AG04449 (cell line): ENCODE results near the gene PPM1B.
"Not testable (repeated sequence)": the region's sequence is repeated elsewhere in the genome, so short reads cannot be mapped to it uniquely, and the experiment has no call there.

ENCODE experiments used
- CTCF ChIA-PET: fragments of 350-600 bp; formaldehyde crosslinking; extraction: SDS; loops from one replicate; lab custom pipeline; 2021; ENCODE audit warnings: antibody characterized with exemption; lab: Yijun Ruan, JAX
- POLR2A ChIA-PET: fragments of 400-600, 350-600 bp; formaldehyde crosslinking; extraction: SDS; loops from one replicate; lab custom pipeline; 2020; ENCODE audit warnings: antibody characterized with exemption, inconsistent platforms; lab: Yijun Ruan, JAX
- DNase-seq: peaks from one replicate; pipeline ENCODE4 v3.0.0-alpha.2; 2010; ENCODE audit warnings: low read depth, low spot score
- H3K4me3 ChIP-seq: 2 replicates; pipeline ENCODE4 v1.5.1; 2011; ENCODE audit warnings: low read depth, mild to moderate bottlenecking, control low read depth, low read length
- TF ChIP-seq, protein P1 (sequence below): IDR thresholded peaks from one replicate; pipeline ENCODE4 v1.5.1; 2011; ENCODE audit warnings: mild to moderate bottlenecking, moderate library complexity, low read length, control low read depth, inconsistent platforms; ENCODE audit not compliant: insufficient read depth; ENCODE audit errors: missing control alignments

Gene PPM1B

DNA sequence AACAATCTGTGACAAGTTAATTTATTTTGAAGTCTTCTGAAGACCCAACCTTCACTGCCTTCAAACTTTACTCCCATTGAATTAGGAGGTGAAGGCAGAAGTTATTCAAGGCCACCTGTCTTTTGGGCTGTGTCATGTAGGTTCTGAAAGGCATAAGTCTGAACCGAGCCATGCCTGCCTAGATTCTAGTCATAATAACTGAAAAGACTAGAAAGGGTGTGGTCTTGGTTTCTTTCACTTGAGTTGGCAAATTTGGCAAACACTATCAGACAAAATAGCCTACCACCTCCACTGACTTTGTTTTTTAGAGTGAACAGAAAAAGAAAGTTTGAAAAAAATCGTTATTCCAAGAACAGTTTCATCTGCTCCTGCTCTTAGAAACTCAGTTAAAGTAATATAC, 38.4 kb downstream of the PPM1B start:
- TF ChIP-seq, protein P1, sequence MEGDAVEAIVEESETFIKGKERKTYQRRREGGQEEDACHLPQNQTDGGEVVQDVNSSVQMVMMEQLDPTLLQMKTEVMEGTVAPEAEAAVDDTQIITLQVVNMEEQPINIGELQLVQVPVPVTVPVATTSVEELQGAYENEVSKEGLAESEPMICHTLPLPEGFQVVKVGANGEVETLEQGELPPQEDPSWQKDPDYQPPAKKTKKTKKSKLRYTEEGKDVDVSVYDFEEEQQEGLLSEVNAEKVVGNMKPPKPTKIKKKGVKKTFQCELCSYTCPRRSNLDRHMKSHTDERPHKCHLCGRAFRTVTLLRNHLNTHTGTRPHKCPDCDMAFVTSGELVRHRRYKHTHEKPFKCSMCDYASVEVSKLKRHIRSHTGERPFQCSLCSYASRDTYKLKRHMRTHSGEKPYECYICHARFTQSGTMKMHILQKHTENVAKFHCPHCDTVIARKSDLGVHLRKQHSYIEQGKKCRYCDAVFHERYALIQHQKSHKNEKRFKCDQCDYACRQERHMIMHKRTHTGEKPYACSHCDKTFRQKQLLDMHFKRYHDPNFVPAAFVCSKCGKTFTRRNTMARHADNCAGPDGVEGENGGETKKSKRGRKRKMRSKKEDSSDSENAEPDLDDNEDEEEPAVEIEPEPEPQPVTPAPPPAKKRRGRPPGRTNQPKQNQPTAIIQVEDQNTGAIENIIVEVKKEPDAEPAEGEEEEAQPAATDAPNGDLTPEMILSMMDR = no peak
- CTCF ChIA-PET = no interaction called here

GRCh38 chr2:44207648-44208047, 39.0 kb downstream of the PPM1B start:
- CTCF ChIA-PET = interaction anchor here (1.0 kb wide), 1 partner anchor 32 kb away, joined by 4 read pairs; no protein-coding TSS in a partner anchor
- DNase-seq, POLR2A ChIA-PET, H3K4me3 ChIP-seq: not testable (repeated sequence)

More for the DNA sequence above, 38.4 kb downstream of the PPM1B start:
- POLR2A ChIA-PET = no interaction called here
- no peak for DNase-seq
- no peak overlapping the region for H3K4me3 ChIP-seq

GRCh38 chr2:44210362-44210761, 41.7 kb downstream of the PPM1B start:
- CTCF ChIA-PET = no interaction called here
- POLR2A ChIA-PET = no interaction called here
- no peak overlapping the region for H3K4me3 ChIP-seq
- TF ChIP-seq, protein P1 = no peak
- no peak for DNase-seq

GRCh38 chr2:44211183-44211582, 42.5 kb downstream of the PPM1B start:
- TF ChIP-seq, protein P1 = no peak
- no peak overlapping the region for H3K4me3 ChIP-seq
- no peak for DNase-seq
- ChIA-PET CTCF (no interaction called here), POLR2A (no interaction called here)

- ChIA-PET POLR2A (no interaction called here), CTCF (interaction anchor here (1.7 to 2.0 kb wide), 2 partner anchors 125 to 267 kb away, joined by 5 read pairs; no protein-coding TSS in a partner anchor)
- H3K4me3 ChIP-seq = no peak overlapping the region
- TF ChIP-seq, protein P1 = no peak
- DNase-seq = no peak
These were observed 43.6 kb downstream of the PPM1B start for GRCh38 chr2:44212302-44212701.

DNA sequence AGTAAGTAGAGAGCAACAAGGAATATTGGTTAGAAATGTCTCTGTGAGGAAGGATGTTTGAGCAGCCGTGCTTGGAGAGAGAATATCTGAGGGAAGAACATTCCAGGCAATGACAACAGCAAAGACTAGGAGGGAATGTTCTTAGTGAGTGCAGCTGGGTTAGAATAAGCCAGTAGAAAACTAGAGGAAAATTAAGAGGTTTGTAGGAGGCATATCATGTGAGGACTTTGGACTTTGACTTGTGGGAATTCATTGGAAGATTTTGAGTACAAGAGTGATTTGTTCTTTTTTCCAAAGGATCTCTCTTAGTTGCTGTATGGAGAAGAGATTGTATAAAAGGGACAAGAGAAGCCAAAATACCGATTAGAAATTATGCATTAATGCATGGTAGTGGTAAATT, 47.2 kb downstream of the PPM1B start:
- no peak for DNase-seq
- TF ChIP-seq, protein P1 = no peak
- CTCF ChIA-PET = interaction anchor here (1.2 kb wide), 1 partner anchor 28 kb away, joined by 6 read pairs; no protein-coding TSS in a partner anchor
- POLR2A ChIA-PET = no interaction called here
- H3K4me3 ChIP-seq = no peak overlapping the region

DNA sequence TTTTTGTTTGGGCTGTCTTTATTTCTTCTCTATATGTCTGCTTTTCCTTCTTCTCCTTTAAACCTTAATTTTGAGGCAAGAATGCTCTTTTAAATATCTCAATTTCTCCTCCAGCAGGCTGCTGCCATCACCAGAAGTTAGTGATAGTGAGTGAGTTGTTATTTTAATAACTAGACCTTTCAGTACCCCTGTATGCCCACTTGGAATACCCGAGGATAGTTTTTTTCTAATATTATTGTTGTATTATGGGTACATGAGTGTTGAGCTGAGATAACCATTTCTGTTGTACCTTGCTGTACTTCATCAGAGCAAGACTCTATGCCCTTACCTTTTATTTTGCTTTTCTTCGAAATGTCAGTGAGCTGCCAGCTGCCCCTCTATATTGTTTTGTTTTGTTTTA, 50.1 kb downstream of the PPM1B start:
- DNase-seq = no peak
- POLR2A ChIA-PET = no interaction called here
- CTCF ChIA-PET = interaction anchor here (0.7 to 1.2 kb wide), 3 partner anchors 17 to 73 kb away, joined by 3 to 4 read pairs (median 3); no protein-coding TSS in a partner anchor
- no peak overlapping the region for H3K4me3 ChIP-seq
- TF ChIP-seq, protein P1 = no peak
